GM10847 (cell line): Measurements from ENCODE around the gene FBL.
A peak's percentile ranks its signal among the peaks of the same experiment; 100 is the strongest.

ENCODE experiments used
- POLR2A ChIP-seq: IDR thresholded peaks from 2 replicates; pipeline ENCODE4 v1.6.1; 2011; ENCODE audit not compliant: insufficient read length; ENCODE audit errors: extremely low read depth

Gene FBL

GRCh38 chr19:39845933-39846677 lies at the start of gene FBL:
Gene FBL, minus strand, starts transcription at chr19:39846379. Its CDS starts 79 bp downstream, at chr19:39846300.
- TF ChIP-seq POLR2A = peak; percentile 82

DNA sequence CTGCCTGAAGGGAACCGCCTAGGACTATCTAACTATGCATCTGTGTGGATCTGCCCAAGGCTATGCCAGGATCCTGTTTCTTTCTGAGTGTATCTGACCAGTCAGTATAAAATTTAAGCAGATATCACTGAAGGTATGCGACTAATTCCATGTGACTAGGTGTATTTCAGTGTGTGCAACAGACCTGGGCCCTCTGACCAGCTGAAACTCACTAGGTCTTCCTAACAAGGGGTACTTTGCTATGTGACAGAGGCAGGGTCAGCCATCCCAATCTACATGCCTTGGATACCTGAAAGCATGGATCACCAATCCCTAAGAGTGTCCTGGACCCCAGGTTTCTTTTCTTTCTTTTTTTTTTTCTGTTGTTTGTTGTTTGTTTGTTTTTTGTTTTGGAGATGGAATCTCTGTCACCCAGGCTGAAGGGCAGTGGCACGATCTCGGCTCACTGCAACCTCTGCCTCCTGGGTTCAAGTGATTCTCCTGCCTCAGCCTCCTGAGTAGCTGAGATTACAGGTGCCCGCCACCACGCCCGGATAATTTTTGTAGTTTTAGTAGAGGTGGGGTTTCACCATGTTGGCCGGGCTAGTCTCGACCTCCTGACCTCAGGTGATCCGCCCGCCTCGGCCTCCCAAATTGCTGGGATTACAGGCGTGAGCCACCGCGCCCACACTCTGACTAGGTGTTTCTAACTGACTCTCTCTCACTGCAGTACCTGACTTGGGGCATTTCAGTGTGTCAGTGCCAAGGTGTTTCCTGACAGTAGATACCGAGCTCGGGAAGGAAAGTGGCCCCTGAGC lies 44.8 kb upstream of the FBL start:
- TF ChIP-seq POLR2A = no peak

DNA sequence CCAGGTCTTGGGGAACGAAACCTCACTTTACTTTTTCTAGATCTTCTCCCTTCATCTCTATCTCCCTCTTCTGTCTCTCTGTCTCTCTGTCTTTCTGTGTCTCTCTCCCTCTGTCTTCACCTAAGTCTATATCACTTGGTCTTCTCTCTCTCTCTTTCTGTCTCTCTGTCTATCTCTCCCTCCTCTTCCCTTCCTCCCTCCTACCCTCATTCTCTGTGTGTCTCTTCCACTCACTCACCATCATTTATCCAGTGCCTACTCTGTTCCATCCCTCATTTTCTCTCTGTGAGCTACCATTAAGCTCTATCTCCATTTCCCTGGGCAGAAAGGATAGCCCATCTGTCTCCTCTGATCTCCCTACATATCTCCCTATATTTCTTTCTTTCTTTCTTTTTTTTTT lies 32.2 kb upstream of the FBL start:
- TF ChIP-seq POLR2A = no peak

GRCh38 chr19:39874404-39874803 lies 28.2 kb upstream of the FBL start:
- no peak for TF ChIP-seq POLR2A

DNA sequence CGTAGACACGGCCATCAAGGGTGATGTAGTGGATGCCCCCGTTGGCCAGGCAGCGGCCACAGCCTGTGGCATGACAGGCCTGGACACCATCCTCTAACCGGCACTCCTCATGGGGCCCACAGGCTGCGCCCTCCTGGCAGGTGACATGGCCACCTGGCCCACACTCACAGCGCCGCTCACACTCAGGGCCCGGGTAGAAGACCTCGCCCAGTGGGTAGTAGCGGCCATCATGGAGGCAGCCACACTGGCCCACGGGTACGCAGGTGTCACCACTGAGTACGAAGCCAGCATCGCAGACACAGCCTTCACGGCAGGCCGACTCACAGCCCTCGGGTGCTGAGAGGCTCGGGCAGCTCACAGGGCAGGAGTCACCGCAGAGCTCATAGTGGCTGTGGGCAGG lies 27.2 kb upstream of the FBL start:
- TF ChIP-seq POLR2A = no peak

GRCh38 chr19:39871886-39872866 lies 26.0 kb upstream of the FBL start:
- TF ChIP-seq POLR2A = no peak

DNA sequence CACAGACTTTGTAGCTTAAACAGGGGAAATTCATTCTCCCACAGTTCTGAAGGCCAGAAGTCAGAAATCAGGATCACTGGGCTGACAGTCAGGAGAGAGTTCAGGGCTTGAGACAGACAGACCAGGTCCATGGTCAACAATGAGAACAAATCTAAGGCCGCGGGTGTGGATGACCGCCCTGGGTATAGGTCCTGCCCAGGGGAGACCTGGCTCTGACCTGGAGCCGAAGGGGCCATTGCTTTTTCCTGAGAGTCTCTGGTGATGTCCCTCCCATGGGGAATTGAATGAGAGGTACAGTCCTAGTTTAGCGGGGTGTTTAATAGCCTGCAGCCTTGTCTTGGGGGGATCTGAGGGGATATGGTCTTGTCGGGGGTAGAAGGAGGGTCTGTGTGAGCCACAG lies 25.2 kb upstream of the FBL start:
- no peak for TF ChIP-seq POLR2A

DNA sequence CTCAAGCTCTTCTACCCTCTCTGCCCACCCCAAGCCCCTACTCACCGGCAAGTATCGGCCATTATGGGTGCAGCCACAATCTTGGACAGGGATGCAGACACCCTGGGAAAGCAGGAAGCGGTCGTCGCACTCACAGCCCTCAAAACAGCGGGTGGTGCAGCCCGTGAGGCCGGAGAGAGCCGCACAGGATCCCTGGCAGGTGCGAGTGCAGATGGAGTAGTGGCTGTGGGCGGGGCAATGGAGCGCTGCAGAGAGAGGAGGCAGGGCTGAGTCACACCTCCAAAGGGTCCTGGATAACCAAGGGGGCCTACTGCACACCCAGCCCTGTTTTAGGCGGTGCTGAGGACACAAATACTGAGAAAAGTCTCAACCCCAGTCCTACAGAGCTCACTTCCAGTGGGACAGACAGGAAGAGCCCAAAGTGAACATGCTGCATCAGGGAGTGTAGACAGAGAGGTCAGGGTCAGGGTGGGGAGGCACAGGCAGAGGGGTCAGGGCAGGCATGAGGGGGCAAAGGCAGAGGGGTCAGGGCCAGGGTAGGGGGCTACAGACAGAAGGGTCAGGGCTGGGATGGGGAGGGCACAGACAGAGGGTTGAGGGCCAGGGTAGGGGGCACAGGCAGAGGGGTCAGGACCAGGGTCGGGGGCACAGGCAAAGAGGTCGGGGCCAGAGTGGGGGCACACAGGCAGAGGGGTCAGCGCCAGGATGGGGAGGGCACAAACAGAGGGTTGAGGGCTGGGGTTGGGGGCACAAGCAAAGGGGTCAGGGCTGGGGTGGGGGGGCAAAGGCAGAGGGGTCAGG lies 24.2 kb upstream of the FBL start:
- TF ChIP-seq POLR2A = no peak

- TF ChIP-seq POLR2A = no peak
Observed at GRCh38 chr19:39867952-39868351, 21.8 kb upstream of the FBL start.

GRCh38 chr19:39867133-39867532 lies 21.0 kb upstream of the FBL start:
- no peak for TF ChIP-seq POLR2A

GRCh38 chr19:39865953-39866352 lies 19.8 kb upstream of the FBL start:
- TF ChIP-seq POLR2A = no peak

DNA sequence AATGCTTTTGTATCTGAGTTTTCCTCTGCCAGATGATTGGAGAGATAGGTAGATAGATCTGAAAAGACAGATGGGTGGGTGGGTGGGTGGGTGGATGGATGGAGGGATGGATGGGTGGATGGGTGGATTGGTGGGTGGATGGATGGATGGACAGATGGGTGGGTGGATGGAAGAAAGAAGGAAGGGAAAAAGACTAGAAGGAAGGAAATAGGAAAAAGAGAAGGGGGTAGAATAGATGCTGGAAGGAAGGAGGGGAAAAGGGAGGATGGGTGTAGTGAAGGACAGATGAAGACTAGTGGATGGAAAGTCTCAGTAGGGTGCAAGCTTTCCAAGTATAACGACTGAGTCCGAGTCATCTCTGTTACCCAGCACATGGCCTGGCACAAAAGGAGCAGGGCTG lies 19.0 kb upstream of the FBL start:
- TF ChIP-seq POLR2A = no peak

DNA sequence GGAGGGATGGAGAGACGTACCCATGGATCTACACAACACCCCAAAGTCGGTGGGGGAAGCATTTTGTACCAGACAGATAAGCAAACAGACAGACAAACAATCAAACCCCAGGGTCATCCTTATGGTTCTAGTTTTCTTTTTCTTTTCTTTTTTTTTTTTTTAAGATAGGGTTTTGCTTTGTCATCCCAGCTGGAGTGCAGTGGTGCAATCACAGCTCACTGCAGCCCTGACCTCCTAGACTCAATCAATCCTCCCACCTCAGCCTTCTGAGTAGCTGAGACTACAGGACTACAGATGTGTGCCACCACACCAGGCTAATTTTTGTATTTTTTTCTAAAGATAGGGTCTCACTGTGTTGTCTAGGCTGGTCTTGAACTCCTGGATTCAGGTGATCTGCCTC lies 17.9 kb upstream of the FBL start:
- TF ChIP-seq POLR2A = no peak

DNA sequence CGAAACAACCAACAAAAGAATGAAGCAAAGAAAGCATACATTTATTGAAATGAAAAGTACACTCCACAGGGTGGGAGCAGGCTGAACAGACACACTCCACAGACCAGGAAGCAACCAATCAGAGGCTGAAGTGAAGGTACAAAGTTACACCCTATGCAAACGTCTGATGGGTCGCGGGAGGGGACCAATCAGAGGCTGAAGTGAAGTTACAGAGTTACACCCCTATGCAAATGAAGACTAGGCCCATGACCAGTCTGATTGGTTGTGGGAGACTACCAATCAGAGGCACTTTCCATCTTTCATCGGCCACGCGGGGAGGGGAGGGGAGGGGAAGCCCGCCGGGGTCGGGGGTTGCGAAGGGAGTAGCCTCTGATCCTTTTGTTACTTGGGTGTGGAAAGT lies 12.4 kb upstream of the FBL start:
- TF ChIP-seq POLR2A = no peak

DNA sequence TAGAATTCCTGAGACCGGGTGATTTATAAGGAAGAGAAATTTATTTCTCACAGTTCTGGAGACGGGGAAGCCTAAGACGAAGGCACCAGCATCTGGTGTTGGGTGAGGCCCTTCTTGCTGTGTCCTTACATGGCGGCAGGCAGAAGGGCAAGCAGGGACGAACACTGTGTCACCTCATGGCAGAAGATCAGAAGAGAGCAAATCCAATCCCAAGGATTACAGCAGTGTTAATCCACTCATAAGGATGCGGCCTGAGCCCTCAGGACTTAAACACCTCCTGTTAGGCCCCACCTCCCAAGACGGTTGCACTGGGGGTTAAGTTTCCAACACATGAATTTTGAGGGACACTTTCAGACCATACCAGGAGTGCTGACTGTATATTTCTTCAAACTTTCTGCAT lies 6.7 kb upstream of the FBL start:
- TF ChIP-seq POLR2A = no peak
